Upper lobe of right lung (tissue), 1 donor: ENCODE data around the gene FBF1. TPM values are rescaled to one million over a fixed set of nuclear protein-coding genes. Genes with fewer than 3 reads are reported as not detected.
A peak's percentile ranks its signal among the peaks of the same experiment; 100 is the strongest.

Experiments used
- ATAC-seq: fragments of 200-7000 bp; cut with Tn5 transposase; one replicate; pipeline ENCODE4 v1.9.1; 2020; ENCODE audit warnings: mild to moderate bottlenecking, moderate library complexity
- DNase-seq: peaks from one replicate; pipeline ENCODE4 v3.0.0-alpha.2; 2020
- H3K27ac ChIP-seq: fragments of 200-600 bp; one replicate; pipeline ENCODE4 v1.8.0; 2022
- H3K27me3 ChIP-seq: fragments of 200-600 bp; one replicate; pipeline ENCODE4 v1.8.0; 2022; ENCODE audit warnings: mild to moderate bottlenecking
- H3K36me3 ChIP-seq: fragments of 200-600 bp; one replicate; pipeline ENCODE4 v1.8.0; 2022
- H3K4me1 ChIP-seq: fragments of 200-600 bp; one replicate; pipeline ENCODE4 v1.8.0; 2022
- H3K4me3 ChIP-seq: fragments of 200-600 bp; one replicate; pipeline ENCODE4 v1.8.0; 2022; ENCODE audit warnings: mild to moderate bottlenecking
- H3K9me3 ChIP-seq: fragments of 200-600 bp; one replicate; pipeline ENCODE4 v1.8.0; 2022
- intact Hi-C: fragments of 100-400 bp; cut with DNase I; formaldehyde crosslinking; loops from one replicate; pipeline ENCODE4 v1.11.0; 2022
- total RNA-seq: library from RNA; stranded (reverse); fragmentation: NEBNext Ultra II Directional; extraction: Animal tissue kit (Norgen Biotek cat#: 25700); gene quantifications from one replicate; pipeline ENCODE4 v1.2.1, GENCODE V29; 2021
- TF ChIP-seq, protein P1 (sequence below): fragments of 200-600 bp; IDR thresholded peaks from one replicate; pipeline ENCODE4 v1.8.0; 2022; ENCODE audit warnings: antibody characterized with exemption
- donor health status: DM: no; HTN: yes; CAD: no; lungs with severe emphysema.

Gene FBF1
- total RNA-seq, 1 donor from 2014 or later = 11.3 TPM

DNA sequence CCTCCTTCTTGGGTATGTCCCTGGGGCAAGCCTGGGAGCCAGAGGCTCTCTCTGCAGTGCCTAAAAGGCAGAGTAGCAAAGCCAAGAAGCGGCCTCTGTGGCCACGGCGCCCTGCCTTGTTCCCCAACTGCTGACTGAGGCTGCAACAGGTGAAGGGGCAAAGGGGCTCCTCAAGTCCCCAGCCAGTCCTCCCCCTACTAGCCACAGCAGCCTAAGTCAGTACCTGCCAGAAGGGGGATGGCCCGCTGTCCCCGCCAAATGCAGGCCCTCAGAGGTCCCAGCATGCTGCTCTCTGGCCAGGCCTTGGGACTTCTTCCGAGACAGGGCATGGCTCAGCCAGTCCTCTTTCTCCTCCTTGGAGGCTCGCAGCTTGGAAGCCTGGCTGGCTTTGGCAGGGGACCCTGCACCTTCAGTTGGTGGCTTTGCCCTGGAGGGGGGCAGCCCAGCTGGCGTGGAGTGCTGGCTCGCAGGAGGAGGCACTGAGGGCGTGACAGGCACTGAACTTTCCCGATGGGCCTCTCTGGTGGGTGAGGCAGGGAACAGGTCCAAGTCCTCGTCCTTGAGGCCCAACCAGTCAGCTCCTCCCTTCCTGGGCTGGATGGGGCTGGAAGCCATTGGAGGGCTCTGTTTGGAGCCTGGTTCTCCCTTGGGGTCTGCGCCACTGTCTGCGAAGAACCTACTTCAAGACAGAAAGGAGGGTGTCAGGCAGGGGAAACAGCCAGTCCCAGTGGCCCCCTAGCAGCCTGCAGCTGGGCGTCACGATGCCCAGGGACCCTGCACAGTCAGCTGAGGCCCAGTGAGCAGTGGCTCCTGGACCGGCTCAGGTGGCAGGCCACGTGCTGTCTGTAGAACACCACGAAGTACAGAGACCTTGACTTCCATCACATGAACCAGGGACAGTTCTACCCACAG lies 17.6 kb downstream of the FBF1 start:
- intact Hi-C loops = no loop called here
- DNase-seq = no peak
- Histone ChIP-seq H3K36me3 (no peaks in the 10 kb centered on the region), H3K4me1 (no peaks in the 10 kb centered on the region), H3K4me3 (no peak overlapping the region), H3K9me3 (no peaks in the 10 kb centered on the region), H3K27ac (no peak overlapping the region), H3K27me3 (no peaks in the 10 kb centered on the region)
- no peak for ATAC-seq
- TF ChIP-seq, protein P1, sequence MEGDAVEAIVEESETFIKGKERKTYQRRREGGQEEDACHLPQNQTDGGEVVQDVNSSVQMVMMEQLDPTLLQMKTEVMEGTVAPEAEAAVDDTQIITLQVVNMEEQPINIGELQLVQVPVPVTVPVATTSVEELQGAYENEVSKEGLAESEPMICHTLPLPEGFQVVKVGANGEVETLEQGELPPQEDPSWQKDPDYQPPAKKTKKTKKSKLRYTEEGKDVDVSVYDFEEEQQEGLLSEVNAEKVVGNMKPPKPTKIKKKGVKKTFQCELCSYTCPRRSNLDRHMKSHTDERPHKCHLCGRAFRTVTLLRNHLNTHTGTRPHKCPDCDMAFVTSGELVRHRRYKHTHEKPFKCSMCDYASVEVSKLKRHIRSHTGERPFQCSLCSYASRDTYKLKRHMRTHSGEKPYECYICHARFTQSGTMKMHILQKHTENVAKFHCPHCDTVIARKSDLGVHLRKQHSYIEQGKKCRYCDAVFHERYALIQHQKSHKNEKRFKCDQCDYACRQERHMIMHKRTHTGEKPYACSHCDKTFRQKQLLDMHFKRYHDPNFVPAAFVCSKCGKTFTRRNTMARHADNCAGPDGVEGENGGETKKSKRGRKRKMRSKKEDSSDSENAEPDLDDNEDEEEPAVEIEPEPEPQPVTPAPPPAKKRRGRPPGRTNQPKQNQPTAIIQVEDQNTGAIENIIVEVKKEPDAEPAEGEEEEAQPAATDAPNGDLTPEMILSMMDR = no peak

DNA sequence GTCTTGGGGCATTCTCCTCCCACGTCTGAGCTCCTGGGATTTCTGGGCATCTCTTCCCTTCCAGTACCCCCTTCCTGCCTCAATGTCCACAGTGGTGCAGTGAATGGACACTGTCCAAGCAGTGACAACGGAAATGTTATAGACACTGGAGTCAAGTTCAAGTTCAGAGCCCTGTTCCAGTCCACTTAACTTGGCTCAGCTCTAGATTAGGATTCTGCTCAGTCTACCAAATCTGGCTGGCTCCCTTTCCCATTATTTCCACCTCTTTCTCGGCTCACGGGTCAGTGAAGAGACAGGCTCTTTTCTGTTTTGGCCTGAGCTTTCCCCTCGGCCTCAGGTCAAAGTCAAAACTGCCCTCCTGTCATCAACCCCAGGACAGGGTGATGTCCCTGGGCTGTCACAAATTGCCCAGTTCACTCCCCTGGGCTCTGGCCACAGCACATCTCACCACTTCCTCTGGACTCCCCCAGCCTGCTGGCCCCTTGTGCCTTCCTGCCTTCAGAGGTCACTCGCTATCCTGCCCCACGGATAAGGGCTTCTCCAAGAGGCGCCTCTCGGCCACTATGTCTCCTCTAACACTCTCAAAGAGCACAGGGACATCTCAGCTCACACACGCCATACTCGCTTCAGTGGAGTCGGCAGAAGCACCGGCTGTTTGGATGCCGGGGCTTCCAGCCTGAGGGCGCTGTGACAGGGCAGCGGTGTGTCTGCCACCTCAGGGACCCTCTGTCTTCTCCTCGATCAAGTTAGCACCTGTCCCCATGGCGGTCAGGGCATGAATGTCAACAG lies 18.5 kb downstream of the FBF1 start:
- DNase-seq (no peak), ATAC-seq (no peak)
- no peaks in the 10 kb centered on the region for H3K36me3 ChIP-seq
- H3K27me3 ChIP-seq = no peaks in the 10 kb centered on the region
- H3K4me1 ChIP-seq = no peaks in the 10 kb centered on the region
- intact Hi-C loops = no loop called here
- no peaks in the 10 kb centered on the region for H3K9me3 ChIP-seq
- no peak overlapping the region for H3K27ac ChIP-seq
- H3K4me3 ChIP-seq = no peak overlapping the region
- TF ChIP-seq, protein P1 = no peak

- DNase-seq = no peak
- Histone ChIP-seq H3K4me1 (no peaks in the 10 kb centered on the region), H3K36me3 (no peaks in the 10 kb centered on the region), H3K4me3 (no peak overlapping the region), H3K27ac (no peak overlapping the region), H3K27me3 (no peaks in the 10 kb centered on the region), H3K9me3 (no peaks in the 10 kb centered on the region)
- TF ChIP-seq, protein P1 = no peak
- intact Hi-C loops = no loop called here
- no peak for ATAC-seq
Observed at GRCh38 chr17:75921596-75921995, 19.2 kb downstream of the FBF1 start.

GRCh38 chr17:75920045-75920560 lies 20.7 kb downstream of the FBF1 start:
- no peaks in the 10 kb centered on the region for H3K36me3 ChIP-seq
- intact Hi-C loops = no loop called here

GRCh38 chr17:75919611-75920010 lies 21.2 kb downstream of the FBF1 start:
- no peak overlapping the region for H3K4me3 ChIP-seq
- DNase-seq (no peak), ATAC-seq (no peak)
- no peaks in the 10 kb centered on the region for H3K36me3 ChIP-seq
- H3K27me3 ChIP-seq = no peaks in the 10 kb centered on the region
- intact Hi-C loops = no loop called here
- H3K4me1 ChIP-seq = no peaks in the 10 kb centered on the region
- TF ChIP-seq, protein P1 = no peak
- H3K9me3 ChIP-seq = no peaks in the 10 kb centered on the region
- no peak overlapping the region for H3K27ac ChIP-seq

More at GRCh38 chr17:75920045-75920560, 20.7 kb downstream of the FBF1 start:
- TF ChIP-seq, protein P1 = no peak
- Histone ChIP-seq H3K27me3 (no peaks in the 10 kb centered on the region), H3K27ac (no peak overlapping the region), H3K4me1 (no peaks in the 10 kb centered on the region), H3K4me3 (no peak overlapping the region), H3K9me3 (no peaks in the 10 kb centered on the region)
- peak; percentile 7 for ATAC-seq
- no peak for DNase-seq
